ENCODE data around the gene LAMB1.

Gene LAMB1

DNA sequence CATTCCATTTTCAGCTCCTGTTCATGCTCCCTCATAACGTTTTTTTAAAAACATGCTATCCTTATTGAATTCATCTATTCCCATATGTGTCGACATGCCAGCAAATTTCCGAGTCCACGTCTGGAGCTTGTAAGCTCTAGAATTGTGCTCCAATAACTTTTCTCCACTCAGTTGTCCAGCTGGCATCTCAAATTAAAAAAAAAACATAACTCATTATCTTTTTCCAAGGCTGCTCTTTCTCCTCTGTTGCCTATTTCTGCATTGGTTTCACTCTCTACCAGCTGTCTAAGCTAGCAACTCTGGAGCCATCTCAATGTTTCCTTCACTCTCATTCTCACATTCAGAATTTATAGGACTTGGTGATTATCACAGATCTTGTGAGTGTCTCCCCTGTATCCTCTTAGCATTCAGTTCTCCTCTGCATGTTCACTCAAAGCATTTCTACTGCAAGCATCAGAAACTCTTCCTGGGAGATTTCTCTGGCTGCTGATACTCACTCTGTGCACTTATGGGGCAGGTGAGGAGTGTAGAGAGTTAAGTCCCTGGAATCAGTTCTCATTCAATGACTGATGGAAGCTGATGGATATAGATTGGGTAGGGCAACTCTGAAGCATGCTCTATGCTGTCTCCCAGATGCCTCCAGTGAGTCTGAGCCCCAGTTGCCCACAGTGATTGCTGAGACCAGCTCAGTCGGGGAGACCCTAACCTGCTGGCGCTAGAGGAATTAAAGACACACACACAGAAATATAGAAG, 118.7 kb downstream of the LAMB1 start:
- Histone ChIP-seq H3K9me3 (no peaks in the 10 kb centered on the region), H3K36me3 (no peaks in the 10 kb centered on the region), H3K27me3 (peaks cover 59% of the 10 kb centered on the region), H3K4me3 (ENCODE audit: low read depth in 1 of 2, low read length in 1 of 2) (no peak overlapping the region), H3K4me1 (ENCODE audit: control insufficient read depth in 1 of 2, insufficient read depth in 1 of 2, low read depth in 1 of 2, low read length in 1 of 2) (peaks cover 0 to under 1% of the 10 kb centered on the region in 2 experiments), H3K27ac (no peak overlapping the region)
- TF ChIP-seq, protein P1, sequence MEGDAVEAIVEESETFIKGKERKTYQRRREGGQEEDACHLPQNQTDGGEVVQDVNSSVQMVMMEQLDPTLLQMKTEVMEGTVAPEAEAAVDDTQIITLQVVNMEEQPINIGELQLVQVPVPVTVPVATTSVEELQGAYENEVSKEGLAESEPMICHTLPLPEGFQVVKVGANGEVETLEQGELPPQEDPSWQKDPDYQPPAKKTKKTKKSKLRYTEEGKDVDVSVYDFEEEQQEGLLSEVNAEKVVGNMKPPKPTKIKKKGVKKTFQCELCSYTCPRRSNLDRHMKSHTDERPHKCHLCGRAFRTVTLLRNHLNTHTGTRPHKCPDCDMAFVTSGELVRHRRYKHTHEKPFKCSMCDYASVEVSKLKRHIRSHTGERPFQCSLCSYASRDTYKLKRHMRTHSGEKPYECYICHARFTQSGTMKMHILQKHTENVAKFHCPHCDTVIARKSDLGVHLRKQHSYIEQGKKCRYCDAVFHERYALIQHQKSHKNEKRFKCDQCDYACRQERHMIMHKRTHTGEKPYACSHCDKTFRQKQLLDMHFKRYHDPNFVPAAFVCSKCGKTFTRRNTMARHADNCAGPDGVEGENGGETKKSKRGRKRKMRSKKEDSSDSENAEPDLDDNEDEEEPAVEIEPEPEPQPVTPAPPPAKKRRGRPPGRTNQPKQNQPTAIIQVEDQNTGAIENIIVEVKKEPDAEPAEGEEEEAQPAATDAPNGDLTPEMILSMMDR (IDR thresholded peaks at IDR 0.05): no peak

DNA sequence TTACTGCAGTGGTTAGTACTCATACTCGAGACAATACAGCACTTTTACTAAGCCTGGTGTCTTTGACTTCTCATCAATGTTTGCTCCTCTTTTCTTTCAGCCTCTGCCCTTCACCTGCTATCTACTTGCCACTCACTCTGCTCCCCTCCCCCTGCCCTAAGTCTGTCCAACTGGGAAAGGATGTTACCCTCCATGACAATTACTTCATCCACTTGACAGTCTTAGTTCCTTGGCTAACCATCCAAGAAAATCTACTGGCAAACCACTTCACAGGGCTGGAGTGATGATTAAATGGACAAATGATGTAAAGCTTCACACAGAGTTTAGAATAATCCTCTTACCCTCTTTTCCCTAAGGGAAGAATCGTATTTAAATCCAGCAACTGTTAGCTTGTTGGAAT, 120.2 kb downstream of the LAMB1 start:
- no peak overlapping the region for H3K4me3 ChIP-seq (ENCODE audit: low read depth in 1 of 2, low read length in 1 of 2)
- peaks cover 65% of the 10 kb centered on the region for H3K27me3 ChIP-seq
- no peak overlapping the region for H3K27ac ChIP-seq
- peaks cover 0 to 4% of the 10 kb centered on the region in 2 experiments for H3K4me1 ChIP-seq (ENCODE audit: control insufficient read depth in 1 of 2, insufficient read depth in 1 of 2, low read depth in 1 of 2, low read length in 1 of 2)
- TF ChIP-seq, protein P1 (IDR thresholded peaks at IDR 0.05): no peak
- no peaks in the 10 kb centered on the region for H3K9me3 ChIP-seq
- H3K36me3 ChIP-seq: no peaks in the 10 kb centered on the region

- TF ChIP-seq, protein P1 (IDR thresholded peaks at IDR 0.05): peak; percentile 72
- H3K4me3 ChIP-seq (ENCODE audit: low read depth in 1 of 2, low read length in 1 of 2): no peak overlapping the region
- no peaks in the 10 kb centered on the region for H3K36me3 ChIP-seq
- H3K9me3 ChIP-seq: no peaks in the 10 kb centered on the region
- peaks cover 18 to 31% of the 10 kb centered on the region in 2 experiments for H3K4me1 ChIP-seq (ENCODE audit: control insufficient read depth in 1 of 2, insufficient read depth in 1 of 2, low read depth in 1 of 2, low read length in 1 of 2)
- peaks cover 49% of the 10 kb centered on the region for H3K27me3 ChIP-seq
- no peak overlapping the region for H3K27ac ChIP-seq
Measured at GRCh38 chr7:107879400-107880035, 123.4 kb downstream of the LAMB1 start.

DNA sequence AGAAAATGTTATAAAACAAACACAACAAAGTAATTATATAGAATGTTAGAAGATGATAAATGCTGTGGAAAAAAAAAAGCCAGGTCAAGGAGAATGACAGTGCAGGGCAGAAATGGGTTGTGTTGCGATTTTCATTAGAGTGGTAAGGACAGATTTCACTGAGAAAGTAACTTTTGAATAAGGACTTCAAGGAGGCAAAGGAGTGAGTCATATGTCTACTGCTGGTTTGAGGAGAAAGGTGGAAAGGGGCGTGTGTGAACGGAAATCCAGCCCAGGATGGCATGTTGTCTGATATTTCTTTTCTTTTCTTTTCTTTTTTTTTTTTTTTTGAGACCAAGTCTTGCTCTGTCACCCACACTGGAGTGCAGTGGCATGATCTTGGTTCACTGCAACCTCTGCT, 124.3 kb downstream of the LAMB1 start:
- Histone ChIP-seq H3K27ac (no peak overlapping the region), H3K27me3 (peaks cover 42% of the 10 kb centered on the region), H3K4me1 (ENCODE audit: control insufficient read depth in 1 of 2, insufficient read depth in 1 of 2, low read depth in 1 of 2, low read length in 1 of 2) (peaks cover 19 to 32% of the 10 kb centered on the region in 2 experiments), H3K9me3 (no peaks in the 10 kb centered on the region), H3K36me3 (no peaks in the 10 kb centered on the region), H3K4me3 (ENCODE audit: low read depth in 1 of 2, low read length in 1 of 2) (no peak overlapping the region)
- TF ChIP-seq, protein P1 (IDR thresholded peaks at IDR 0.05): no peak

DNA sequence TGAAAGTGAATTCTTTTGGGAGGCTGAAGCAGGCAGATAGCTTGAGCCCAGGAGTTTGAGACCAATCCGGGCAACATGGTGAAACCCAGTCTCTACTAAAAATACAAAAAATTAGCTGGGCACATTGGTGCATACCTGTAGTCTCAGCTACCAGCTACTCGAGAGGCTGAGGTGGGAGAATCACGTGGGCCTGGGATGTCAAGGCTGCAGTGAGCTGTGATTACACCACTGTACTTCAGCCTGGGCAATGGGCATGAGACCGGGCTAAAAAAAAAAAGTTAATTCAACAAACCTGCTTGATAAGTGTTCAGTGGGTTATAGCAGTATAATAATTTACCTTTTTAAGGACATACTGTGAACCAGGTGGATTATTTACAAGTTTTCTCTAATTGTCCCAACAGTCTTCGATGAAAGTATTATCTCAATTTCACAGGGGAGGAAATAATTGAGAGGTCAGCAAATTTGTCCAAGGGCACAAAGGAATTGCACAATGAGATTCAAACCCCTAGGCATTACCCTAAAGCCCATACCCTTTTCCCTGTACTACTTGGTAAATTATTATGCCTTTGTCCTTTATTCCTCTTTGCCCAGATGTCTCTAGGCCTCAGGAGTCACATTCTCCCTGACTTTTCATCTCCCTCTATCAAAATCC, 125.1 kb downstream of the LAMB1 start:
- no peak overlapping the region for H3K27ac ChIP-seq
- peaks cover 42% of the 10 kb centered on the region for H3K27me3 ChIP-seq
- TF ChIP-seq, protein P1 (IDR thresholded peaks at IDR 0.05): no peak
- H3K9me3 ChIP-seq: no peaks in the 10 kb centered on the region
- H3K4me1 ChIP-seq (ENCODE audit: control insufficient read depth in 1 of 2, insufficient read depth in 1 of 2, low read depth in 1 of 2, low read length in 1 of 2): peaks cover 19 to 32% of the 10 kb centered on the region in 2 experiments
- H3K36me3 ChIP-seq: no peaks in the 10 kb centered on the region
- no peak overlapping the region for H3K4me3 ChIP-seq (ENCODE audit: low read depth in 1 of 2, low read length in 1 of 2)
